Subcutaneous adipose tissue (tissue), 4 donors: Measurements from ENCODE around the gene OR6B2. TPM values are rescaled to one million over a fixed set of nuclear protein-coding genes. Genes with fewer than 3 reads are reported as not detected.

Experiments
- total RNA-seq, 4 donors: library from RNA; depleted of rRNA; stranded (reverse); fragments of >200 nt; gene quantifications; one replicate each; pipeline ENCODE4 v1.1.0, GENCODE V29; 2016
- TF ChIP-seq, protein P1 (sequence below): fragments of 450-650 bp; IDR thresholded peaks from one replicate; pipeline ENCODE4 v1.5.1; 2016; ENCODE audit warnings: low read depth, mild to moderate bottlenecking, control low read depth, antibody characterized with exemption, moderate library complexity

OR6B2 gene
- total RNA-seq, 4 donors from 2014 or later, result not detected

DNA sequence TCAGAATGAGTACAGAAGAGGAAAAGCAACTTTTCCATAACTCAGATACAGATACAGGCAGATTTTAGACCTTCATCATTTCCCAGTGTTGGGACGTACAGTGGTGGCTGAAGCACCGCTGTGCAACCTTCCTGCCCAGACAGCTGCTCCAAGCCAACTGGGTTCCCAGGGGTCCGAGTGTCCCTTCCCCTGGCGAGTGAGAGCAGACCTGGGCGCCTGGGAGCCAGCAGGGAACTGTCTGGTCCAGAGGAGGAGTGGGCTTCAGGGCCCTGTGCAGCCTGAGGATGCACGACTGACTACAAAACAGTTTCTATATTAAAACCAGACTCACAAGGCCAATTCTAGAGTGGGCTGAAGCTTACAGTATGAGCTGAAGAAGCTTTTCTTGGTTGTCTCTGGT lies 11.1 kb upstream of the OR6B2 start:
- TF ChIP-seq, protein P1, sequence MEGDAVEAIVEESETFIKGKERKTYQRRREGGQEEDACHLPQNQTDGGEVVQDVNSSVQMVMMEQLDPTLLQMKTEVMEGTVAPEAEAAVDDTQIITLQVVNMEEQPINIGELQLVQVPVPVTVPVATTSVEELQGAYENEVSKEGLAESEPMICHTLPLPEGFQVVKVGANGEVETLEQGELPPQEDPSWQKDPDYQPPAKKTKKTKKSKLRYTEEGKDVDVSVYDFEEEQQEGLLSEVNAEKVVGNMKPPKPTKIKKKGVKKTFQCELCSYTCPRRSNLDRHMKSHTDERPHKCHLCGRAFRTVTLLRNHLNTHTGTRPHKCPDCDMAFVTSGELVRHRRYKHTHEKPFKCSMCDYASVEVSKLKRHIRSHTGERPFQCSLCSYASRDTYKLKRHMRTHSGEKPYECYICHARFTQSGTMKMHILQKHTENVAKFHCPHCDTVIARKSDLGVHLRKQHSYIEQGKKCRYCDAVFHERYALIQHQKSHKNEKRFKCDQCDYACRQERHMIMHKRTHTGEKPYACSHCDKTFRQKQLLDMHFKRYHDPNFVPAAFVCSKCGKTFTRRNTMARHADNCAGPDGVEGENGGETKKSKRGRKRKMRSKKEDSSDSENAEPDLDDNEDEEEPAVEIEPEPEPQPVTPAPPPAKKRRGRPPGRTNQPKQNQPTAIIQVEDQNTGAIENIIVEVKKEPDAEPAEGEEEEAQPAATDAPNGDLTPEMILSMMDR, result no peak

DNA sequence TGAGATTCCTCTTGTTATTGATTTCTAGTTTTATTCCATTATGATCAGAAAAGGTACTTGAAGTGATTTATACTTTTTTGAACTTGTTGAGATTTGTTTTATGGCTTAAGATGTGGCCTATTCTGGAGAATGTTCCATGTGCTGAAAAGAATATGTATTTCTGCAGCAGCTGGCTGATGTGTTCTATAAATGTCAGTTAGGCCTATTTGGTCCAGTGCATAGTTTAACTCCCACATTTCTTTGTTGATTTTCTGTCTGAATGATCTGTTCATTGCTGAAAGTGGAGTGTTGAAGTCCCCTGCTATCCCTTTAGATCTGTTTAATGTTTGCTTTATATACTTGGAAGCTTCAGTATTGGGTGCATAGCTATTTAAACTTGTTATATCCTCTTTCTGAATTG lies 7.1 kb upstream of the OR6B2 start:
- TF ChIP-seq, protein P1, result no peak

DNA sequence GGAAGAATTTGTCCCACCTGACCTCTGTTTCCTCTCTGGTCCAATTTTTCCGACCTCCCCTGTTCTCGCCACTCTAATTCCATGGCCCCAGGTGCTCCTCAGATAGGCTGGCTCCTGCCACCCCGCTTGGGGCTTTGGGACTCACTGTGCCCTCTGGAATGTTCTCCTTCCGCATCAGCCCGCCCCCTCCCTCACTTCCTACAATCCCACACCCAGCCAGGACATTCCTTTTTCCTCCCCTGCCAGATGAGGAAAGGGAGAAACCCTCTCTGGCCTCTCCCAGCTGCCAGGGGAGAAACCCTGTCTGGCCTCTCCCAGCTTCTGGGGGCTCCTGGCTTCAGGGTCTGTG lies 3.1 kb upstream of the OR6B2 start:
- TF ChIP-seq, protein P1, result no peak

DNA sequence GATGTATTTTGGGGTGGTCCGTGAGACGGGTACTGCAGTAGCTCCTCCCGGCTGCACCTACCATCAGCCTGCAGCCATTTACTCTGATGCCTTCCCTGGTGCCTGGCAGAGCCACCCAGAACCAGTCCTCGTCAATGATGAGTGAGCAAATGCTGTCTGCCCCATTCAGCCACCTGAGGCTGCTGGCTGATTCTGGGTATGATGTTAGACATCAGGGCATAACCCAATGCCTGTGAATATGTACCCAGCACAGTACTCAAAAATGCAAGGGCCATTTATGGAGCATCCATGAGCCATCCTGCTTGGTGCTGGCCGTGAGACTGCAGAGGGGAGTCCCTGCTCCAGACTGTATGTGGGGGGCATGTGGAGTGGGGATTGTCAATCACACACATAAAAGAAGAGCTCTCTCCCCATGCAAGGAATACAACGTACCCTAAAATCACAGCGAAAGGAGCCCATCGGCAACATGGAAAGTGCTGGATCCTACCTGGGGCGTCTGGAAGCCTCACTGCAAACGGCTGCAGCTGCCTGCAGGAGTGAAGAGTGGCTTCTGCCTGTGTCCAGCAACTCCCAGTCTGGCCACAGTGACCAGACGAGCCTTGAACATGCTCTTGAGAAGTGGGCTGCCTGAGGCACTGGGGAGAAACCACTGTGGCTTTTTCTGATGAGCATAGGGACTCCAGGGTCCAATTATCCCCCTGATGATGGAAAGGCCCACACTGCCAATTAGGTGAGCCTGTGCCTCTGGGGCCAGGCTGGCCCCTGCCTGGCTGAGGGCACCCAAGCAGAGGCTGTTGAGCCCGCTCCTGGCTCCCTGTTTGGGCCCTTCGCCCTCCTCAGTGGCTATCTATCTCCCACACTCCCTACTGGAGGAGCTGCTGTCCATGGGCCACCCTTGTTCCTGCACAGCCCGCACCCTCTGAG lies 2.4 kb upstream of the OR6B2 start:
- TF ChIP-seq, protein P1, result no peak

DNA sequence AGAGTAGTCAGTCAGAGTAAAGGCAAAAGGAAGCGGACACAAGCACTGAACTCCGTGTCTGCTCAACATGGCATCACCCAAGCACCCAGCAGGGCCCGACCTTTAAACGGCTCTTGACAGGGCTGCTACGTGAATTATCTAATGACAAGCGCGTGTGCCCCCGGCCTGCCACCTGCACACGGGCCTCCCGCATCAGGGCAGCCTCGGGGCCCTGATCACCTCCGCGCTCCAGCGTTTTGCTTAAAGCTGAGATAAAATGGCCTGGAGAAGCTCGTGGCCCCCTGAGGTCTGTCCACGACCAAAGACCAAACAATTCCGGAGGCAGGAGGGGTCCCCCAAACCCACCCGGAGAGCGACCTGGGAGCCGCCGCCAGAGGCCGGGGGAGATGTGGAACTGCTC lies 5.5 kb downstream of the OR6B2 start:
- TF ChIP-seq, protein P1, result no peak

DNA sequence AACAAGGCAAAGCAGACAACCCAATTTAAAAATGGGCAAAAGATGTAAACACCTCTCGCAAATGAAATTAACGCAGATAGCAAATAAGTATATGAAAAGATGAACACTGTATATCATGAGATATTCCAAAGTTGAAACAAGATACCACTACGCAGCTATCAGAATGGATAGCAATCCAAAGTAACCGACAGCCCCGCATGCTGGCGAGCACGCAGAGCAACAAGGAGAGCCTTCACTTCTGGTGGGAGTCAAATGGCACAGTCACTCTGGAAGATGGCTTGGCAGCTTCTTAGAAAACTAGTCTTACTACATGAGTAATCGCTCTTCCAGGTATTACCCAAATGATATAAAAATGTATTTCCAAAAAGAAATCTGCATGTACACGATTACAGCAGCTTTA lies 6.4 kb downstream of the OR6B2 start:
- TF ChIP-seq, protein P1, result no peak

DNA sequence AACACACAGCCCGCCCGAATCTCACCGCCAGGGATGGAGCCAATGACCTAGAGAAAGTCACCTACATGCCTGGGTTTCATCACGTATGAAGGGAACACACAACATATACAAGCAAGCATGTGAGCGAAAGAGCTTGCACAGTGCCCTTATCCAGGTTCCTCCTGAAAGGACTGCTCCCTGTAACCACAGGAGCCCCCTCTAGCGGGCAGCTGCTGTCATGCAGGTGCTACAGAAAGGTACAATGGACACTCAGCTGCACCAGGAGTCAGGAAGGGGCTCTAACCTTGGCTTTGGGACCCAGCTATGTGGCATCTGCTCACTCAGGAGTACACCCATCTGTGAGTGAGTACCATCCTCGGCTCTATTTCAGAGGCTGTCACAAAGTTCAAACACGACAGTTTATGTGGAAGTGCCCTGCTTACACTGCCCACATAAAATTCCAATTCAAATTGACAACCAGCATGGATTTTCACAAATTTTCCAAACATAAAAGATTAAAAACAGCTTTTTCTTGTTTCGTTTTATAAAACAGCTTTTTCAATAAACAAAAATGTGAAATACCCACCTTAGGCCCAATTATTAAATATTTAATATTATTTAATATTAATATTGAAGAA lies 8.6 kb downstream of the OR6B2 start:
- TF ChIP-seq, protein P1, result no peak
